OCI-LY7 (cell line): ENCODE data around the gene FAF2. TPM values are rescaled to one million over a fixed set of nuclear protein-coding genes. Genes with fewer than 3 reads are reported as not detected.

ENCODE experiments used
- BruUV-seq: library from RNA; stranded (reverse); fragments of 400-500 nt; replicated peaks from 2 replicates; lab custom pipeline; 2021; lab: Mats Ljungman, UMichigan
- CTCF ChIA-PET: fragments of 300-600 bp; sonication (Branson Sonifier 250); formaldehyde crosslinking; loops from one replicate; lab custom pipeline; 2022; ENCODE audit warnings: antibody characterized with exemption; ENCODE audit not compliant: unreplicated experiment; lab: Charles Lee
- POLR2A ChIA-PET: fragments of 300-600 bp; sonication (Branson Sonifier 250); formaldehyde crosslinking; loops from one replicate; lab custom pipeline; 2022; ENCODE audit warnings: antibody characterized with exemption; lab: Charles Lee
- DNase-seq: peaks from one replicate; pipeline ENCODE4 v3.0.0-alpha.2; 2015; ENCODE audit warnings: low spot score
- H2AFZ ChIP-seq: fragments of 200-600 bp; sonication (generic), shearing (Covaris generic); 2 replicates; pipeline ENCODE4 v1.6.1; 2014; ENCODE audit warnings: mild to moderate bottlenecking, antibody characterized with exemption, low read length, moderate library complexity
- H3K27ac ChIP-seq: fragments of 200-600 bp; sonication (generic); 2 replicates; pipeline ENCODE4 v1.5.1; 2014; ENCODE audit warnings: mixed run types, low read depth, mild to moderate bottlenecking, moderate library complexity, low read length, inconsistent platforms; ENCODE audit not compliant: poor library complexity, severe bottlenecking
- H3K36me3 ChIP-seq: fragments of 200-600 bp; sonication (generic); 2 replicates; pipeline ENCODE4 v1.6.1; 2014; ENCODE audit warnings: mild to moderate bottlenecking, antibody characterized with exemption, low read length, moderate library complexity, mixed read lengths; ENCODE audit not compliant: insufficient read depth
- H3K4me1 ChIP-seq: fragments of 200-600 bp; sonication (generic); 2 replicates; pipeline ENCODE4 v1.5.1; 2014; ENCODE audit warnings: mild to moderate bottlenecking, low read length; ENCODE audit not compliant: insufficient read depth, poor library complexity, severe bottlenecking
- H3K4me2 ChIP-seq: fragments of 200-600 bp; sonication (generic); 2 replicates; pipeline ENCODE4 v1.6.1; 2014; ENCODE audit warnings: mild to moderate bottlenecking, low read length
- H3K4me3 ChIP-seq: fragments of 200-600 bp; sonication (generic); 2 replicates; pipeline ENCODE4 v1.5.1; 2014; ENCODE audit warnings: mild to moderate bottlenecking, low read depth, low read length; ENCODE audit not compliant: poor library complexity, severe bottlenecking
- H3K79me2 ChIP-seq: fragments of 200-600 bp; sonication (generic); 2 replicates; pipeline ENCODE4 v1.6.1; 2016; ENCODE audit warnings: low read depth, mild to moderate bottlenecking, low read length, moderate library complexity, mixed read lengths; ENCODE audit not compliant: insufficient read depth
- H3K9me2 ChIP-seq: fragments of 200-600 bp; sonication (generic); 2 replicates; pipeline ENCODE4 v1.6.1; 2016; ENCODE audit warnings: mild to moderate bottlenecking, low read length, mixed read lengths; ENCODE audit not compliant: insufficient read depth
- H3K9me3 ChIP-seq: fragments of 200-600 bp; sonication (generic); 2 replicates; pipeline ENCODE4 v1.6.1; 2014; ENCODE audit warnings: mild to moderate bottlenecking, mixed run types, low read length, mixed read lengths
- H4K20me1 ChIP-seq: fragments of 200-600 bp; sonication (generic); 2 replicates; pipeline ENCODE4 v1.6.1; 2014; ENCODE audit warnings: mild to moderate bottlenecking, antibody characterized with exemption, low read length, moderate library complexity, mixed read lengths; ENCODE audit not compliant: insufficient read depth
- CTCF ChIP-seq: fragments of 200-600 bp; sonication (generic); conservative IDR thresholded peaks from 2 replicates; pipeline ENCODE4 v1.5.1; 2014; ENCODE audit warnings: mild to moderate bottlenecking, antibody characterized with exemption, low read length, moderate library complexity, mixed read lengths
- EZH2phosphoT487 ChIP-seq: fragments of 200-600 bp; sonication (generic); IDR thresholded peaks from 2 replicates; pipeline ENCODE4 v1.6.1; 2018; ENCODE audit warnings: low read depth, borderline replicate concordance, mild to moderate bottlenecking, mixed run types, antibody characterized with exemption, low read length, moderate library complexity, mixed read lengths
- intact Hi-C: fragments of 100-400 bp; cut with micrococcal nuclease; formaldehyde crosslinking; loops from one replicate; pipeline ENCODE4 v1.10.0; 2022; ENCODE audit not compliant: unreplicated experiment
- total RNA-seq, 2 experiments: library from RNA; depleted of rRNA in 1 of 2; stranded (reverse); fragments of >200 nt in 1 of 2; shearing (Covaris generic) in 1 of 2; gene quantifications; 2 replicates each; pipeline ENCODE4 v1.2.3, GENCODE V29; 2014 to 2022

FAF2 gene
- total RNA-seq, 2 experiments from 2014 or later = 36.9 to 49.7 TPM

GRCh38 chr5:176527246-176528222 is 79.3 kb downstream of the FAF2 start:
- ChIA-PET CTCF (interaction anchor here (0.9 kb wide), 1 partner anchor 79 kb away, joined by 6 read pairs; the partner anchor contains the start of gene FAF2), POLR2A (interaction anchor here (1.2 to 2.6 kb wide), 2 partner anchors 10 to 99 kb away, joined by 3 to 24 read pairs; partner anchors contain the start of gene RNF44)
- no peak overlapping the region for H2AFZ ChIP-seq
- peaks cover 63% of the 10 kb centered on the region for H3K36me3 ChIP-seq
- H3K4me2 ChIP-seq = peak overlapping the region; percentile 96
- peak; percentile 68 for DNase-seq
- H3K27ac ChIP-seq = peak overlapping the region; percentile 99
- H4K20me1 ChIP-seq = no peaks in the 10 kb centered on the region
- no TSS peak for BruUV-seq
- peaks cover 77% of the 10 kb centered on the region for H3K4me1 ChIP-seq
- TF ChIP-seq CTCF (no peak), EZH2phosphoT487 (no peak)
- H3K79me2 ChIP-seq = peaks cover 18% of the 10 kb centered on the region; the same call in 1 of the 2 replicates
- intact Hi-C loops = loop anchor here (2.0 kb wide), 1 partner anchor 79 kb away; the partner anchor contains the start of gene FAF2
- H3K4me3 ChIP-seq = peak overlapping the region; percentile 65
- no peaks in the 10 kb centered on the region for H3K9me2 ChIP-seq
- no peaks in the 10 kb centered on the region for H3K9me3 ChIP-seq

DNA sequence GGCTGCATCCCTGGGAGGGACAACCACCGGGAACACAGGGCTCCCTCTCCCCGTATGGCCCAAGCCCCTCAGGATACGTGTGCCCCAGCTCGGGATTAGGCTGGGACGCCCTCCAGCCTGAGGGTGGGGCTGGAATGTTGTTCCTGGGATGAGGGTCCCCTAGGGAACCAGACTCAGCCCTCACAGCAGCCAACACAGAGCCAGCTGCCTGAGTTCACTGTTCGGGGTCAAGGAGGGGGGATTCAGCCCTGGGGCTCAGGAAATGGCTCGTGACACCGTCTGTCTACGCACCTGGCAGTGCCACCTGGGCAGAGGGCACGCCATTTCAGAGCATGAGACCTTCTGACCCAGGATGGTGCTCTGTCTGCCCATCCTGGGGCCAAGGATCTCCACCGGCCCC is 80.1 kb downstream of the FAF2 start:
- intact Hi-C loops = loop anchor here (2.0 kb wide), 1 partner anchor 80 kb away; the partner anchor contains the start of gene FAF2
- H3K4me2 ChIP-seq = peak overlapping the region; percentile 96
- H3K27ac ChIP-seq = peak overlapping the region; percentile 99
- no peak overlapping the region for H2AFZ ChIP-seq
- H3K79me2 ChIP-seq = peaks cover 26% of the 10 kb centered on the region
- H3K36me3 ChIP-seq = peaks cover 70% of the 10 kb centered on the region
- POLR2A ChIA-PET = interaction anchor here (0.5 to 2.6 kb wide), 4 partner anchors 9 to 823 kb away, joined by 3 to 24 read pairs (median 3); partner anchors contain the start of genes LMAN2 and RNF44
- H3K4me1 ChIP-seq = peaks cover 77% of the 10 kb centered on the region
- no peak for TF ChIP-seq CTCF
- no peak for TF ChIP-seq EZH2phosphoT487
- CTCF ChIA-PET = interaction anchor here (0.6 to 0.9 kb wide), 2 partner anchors 80 to 81 kb away, joined by 5 to 6 read pairs; partner anchors contain the start of gene FAF2
- no peaks in the 10 kb centered on the region for H3K9me2 ChIP-seq
- peak overlapping the region; percentile 65 for H3K4me3 ChIP-seq
- no TSS peak for BruUV-seq
- 0 out of 2 replicates have a peak, but pooled peaks cover 6% of the 10 kb centered on the region for H4K20me1 ChIP-seq
- H3K9me3 ChIP-seq = no peaks in the 10 kb centered on the region
- DNase-seq = peak; percentile 72
